ENCODE results near the gene FGFR3. TPM values are rescaled to one million over a fixed set of nuclear protein-coding genes. Genes with fewer than 3 reads are reported as not detected.
A peak's percentile ranks its signal among the peaks of the same experiment; 100 is the strongest.

The FGFR3 gene
- total and polyA plus RNA-seq, 2 of the 4 experiments (the other 2 are of a cell fraction) = 0.18 to 0.67 TPM

GRCh38 chr4:1851575-1852410 is 58.7 kb downstream of the FGFR3 start (continued):
- no peak for TF ChIP-seq USF2 (IDR thresholded peaks at IDR 0.05; ENCODE audit: low read depth, low read length)

DNA sequence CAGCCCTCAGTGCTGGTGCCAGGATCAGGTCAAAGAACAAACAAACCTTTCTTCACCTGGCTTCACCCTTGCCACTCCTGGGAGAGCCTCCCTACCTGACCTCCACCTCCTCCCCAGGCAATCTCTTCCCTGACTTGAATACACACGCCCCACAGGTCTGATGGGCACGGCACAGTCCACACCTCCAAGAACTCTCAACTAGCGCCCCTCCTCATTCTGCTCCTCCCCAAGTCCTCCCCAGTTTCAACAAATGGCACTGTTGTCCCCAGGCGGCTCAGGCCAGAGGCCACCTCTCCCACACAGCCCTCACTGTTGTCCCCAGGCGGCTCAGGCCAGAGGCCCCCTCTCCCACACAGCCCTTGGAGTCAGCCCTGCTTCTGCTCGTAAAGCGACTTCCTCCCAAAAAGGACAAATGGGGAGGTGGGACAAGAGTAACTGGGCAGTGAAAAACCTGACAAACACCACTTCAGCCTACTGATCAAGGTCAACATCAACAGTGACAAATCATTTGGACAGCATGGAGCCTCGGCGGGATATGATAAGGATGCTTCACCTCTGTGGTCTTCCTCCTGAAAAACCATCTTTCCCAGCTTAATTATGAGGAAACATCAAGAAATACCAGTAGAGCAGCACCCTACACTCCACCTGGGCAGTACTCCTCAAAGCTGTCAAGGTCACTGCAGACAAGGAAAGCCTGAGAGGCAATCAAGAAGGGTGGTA is 60.0 kb downstream of the FGFR3 start:
- Histone ChIP-seq H2AK5ac (ENCODE audit: low read depth, low read length) (no peak overlapping the region), H4K5ac (ENCODE audit: low read depth, low read length) (no peak overlapping the region), H4K20me1 (ENCODE audit: insufficient read depth, low read length) (peaks cover 39% of the 10 kb centered on the region), H3K9me3 (ENCODE audit: control insufficient read depth, insufficient read depth, low read length) (no peaks in the 10 kb centered on the region), H2BK120ac (ENCODE audit: low read depth, low read length) (no peak overlapping the region), H3K36me3 (ENCODE audit: control insufficient read depth, insufficient read depth, low read length) (peaks cover 3% of the 10 kb centered on the region), H3K27ac (ENCODE audit: insufficient read depth, low read length) (no peak overlapping the region), H3K4me3 (ENCODE audit: insufficient read depth, low read depth, low read length) (no peak overlapping the region), H3K9ac (ENCODE audit: low read depth, low read length) (no peak overlapping the region), H2AFZ (replicated peaks; ENCODE audit: low read length, poor library complexity) (no peak overlapping the region), H3K4me2 (ENCODE audit: low read depth, low read length) (no peak overlapping the region), H4K91ac (ENCODE audit: insufficient read depth, low read depth, low read length) (no peak overlapping the region), H3K9me1 (ENCODE audit: insufficient read depth, low read length) (peaks cover 35% of the 10 kb centered on the region), H2BK15ac (ENCODE audit: low read depth, low read length) (no peak overlapping the region), H2BK20ac (ENCODE audit: low read depth, low read length) (no peak overlapping the region), H3K79me1 (ENCODE audit: low read depth in 1 of 2, low read length in 2 of 2) (peaks cover 28 to 79% of the 10 kb centered on the region in 2 experiments), H2BK5ac (ENCODE audit: low read depth, low read length, poor library complexity, severe bottlenecking) (no peak overlapping the region), H3K23ac (ENCODE audit: low read depth, low read length) (0 out of 2 replicates have a peak overlapping the region, but pooled peaks have one; percentile 37), H3K27me3 (ENCODE audit: control insufficient read depth, insufficient read depth, low read length) (no peaks in the 10 kb centered on the region), H3K14ac (replicated peaks; ENCODE audit: low read depth, low read length) (no peak overlapping the region; the same call in 1 of the 2 replicates), H3K56ac (ENCODE audit: extremely low read depth, insufficient read depth, low read length) (no peak overlapping the region; the same call in 1 of the 2 replicates), H3K18ac (ENCODE audit: low read depth, low read length) (no peak overlapping the region), H4K8ac (ENCODE audit: low read depth in 2 of 2, low read length in 2 of 2) (no peak overlapping the region), H2AK9ac (replicated peaks; ENCODE audit: low read depth, low read length, poor library complexity) (no peak overlapping the region), H3K4ac (ENCODE audit: low read depth, low read length) (no peak overlapping the region), H3K4me1 (ENCODE audit: control insufficient read depth, insufficient read depth, low read length) (peaks cover 22% of the 10 kb centered on the region)
- DNase-seq = no peak
- in situ Hi-C loops (cut with MboI; ENCODE audit: low sequenced_read_pairs) (no loop called here), intact Hi-C loops (cut with micrococcal nuclease) (no loop called here), dilution Hi-C loops (cut with HindIII; ENCODE audit: low sequenced_read_pairs, unreplicated experiment) (no loop called here)
- CTCF ChIA-PET = interaction anchor here (0.7 to 1.4 kb wide), 2 partner anchors 42 to 47 kb away, joined by 3 read pairs; no protein-coding TSS in a partner anchor
- TF ChIP-seq FOS (IDR thresholded peaks at IDR 0.05; ENCODE audit: low read depth, low read length) = no peak
- no peak for TF ChIP-seq POLR2A (IDR thresholded peaks at IDR 0.05; ENCODE audit: low read depth, low read length)
- BruUV-seq (replicated peaks) = no TSS peak
- WGBS, 2 experiments (ENCODE audit: extremely low coverage in 2 of 2, insufficient read length in 1 of 2) = 50% methylated on average over 2 of the region's 9 CpGs; no CpG with 5 or more reads in 1 of the 2 experiments
- POLR2A ChIA-PET (ENCODE audit: unreplicated experiment) = no interaction called here
- no peak for ATAC-seq (ENCODE audit: low read depth)
